Left renal cortex interstitium (tissue), 4 donors: ENCODE measurements around the gene OR8A1. TPM values are rescaled to one million over a fixed set of nuclear protein-coding genes. Genes with fewer than 3 reads are reported as not detected.

Source experiments
- DNase-seq, 4 donors: peaks; one replicate each; pipeline ENCODE4 v3.0.0-alpha.2; 2013; ENCODE audit warnings: low read depth in 4 of 4, low spot score in 2 of 4, missing footprints in 1 of 4
- polyA plus RNA-seq, 4 donors: library from polyadenylated mRNA; unstranded; fragments of 120-200 nt; gene quantifications; one replicate each; pipeline ENCODE4 v1.2.1, GENCODE V29; 2013; ENCODE audit not compliant: insufficient read length in 4 of 4

OR8A1 gene
- polyA plus RNA-seq: under 1 TPM in 2 of 4 donors, not detected in 2; 0.03 TPM

DNA sequence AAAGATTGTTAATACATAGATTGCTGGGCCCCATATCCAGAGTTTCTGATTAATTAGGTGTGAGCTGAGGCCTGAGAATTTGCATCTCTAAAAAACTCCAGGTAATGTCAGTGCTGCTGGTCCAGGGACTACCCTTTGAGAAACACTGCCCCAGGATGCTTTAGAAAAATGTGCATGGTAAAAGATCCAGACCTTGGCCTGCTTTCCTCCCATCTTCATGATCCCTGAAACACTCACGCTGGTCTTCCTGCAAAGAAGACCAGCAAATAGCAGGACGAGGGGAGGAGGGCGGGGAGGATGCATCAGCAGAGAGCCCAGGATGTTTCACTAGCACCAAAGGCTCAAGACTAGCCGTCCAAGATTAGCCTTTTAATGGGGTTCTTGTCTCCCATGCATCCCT is at the start of gene OR8A1:
Gene OR8A1 (plus strand): TSS at position 301 of the 400 bp plus-strand sequence. CDS start 123 bp downstream, outside the sequence.
- no peak for DNase-seq

DNA sequence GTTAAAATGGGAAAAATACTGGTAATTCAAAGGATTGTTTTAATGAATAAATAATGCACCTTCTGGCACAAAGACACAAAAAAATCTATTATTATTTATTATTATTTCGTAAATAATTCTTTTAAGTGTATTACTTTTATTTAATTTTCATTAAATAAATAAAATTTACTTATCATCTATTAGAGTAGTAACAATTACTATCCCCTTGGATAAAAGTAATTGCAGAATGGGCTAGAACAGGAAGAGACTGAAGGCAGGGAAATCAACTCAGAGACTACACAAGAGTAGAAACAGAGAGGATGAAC is 49.3 kb upstream of the OR8A1 start:
- DNase-seq: no peak

GRCh38 chr11:124533626-124534025 is 36.2 kb upstream of the OR8A1 start:
- no peak for DNase-seq

DNA sequence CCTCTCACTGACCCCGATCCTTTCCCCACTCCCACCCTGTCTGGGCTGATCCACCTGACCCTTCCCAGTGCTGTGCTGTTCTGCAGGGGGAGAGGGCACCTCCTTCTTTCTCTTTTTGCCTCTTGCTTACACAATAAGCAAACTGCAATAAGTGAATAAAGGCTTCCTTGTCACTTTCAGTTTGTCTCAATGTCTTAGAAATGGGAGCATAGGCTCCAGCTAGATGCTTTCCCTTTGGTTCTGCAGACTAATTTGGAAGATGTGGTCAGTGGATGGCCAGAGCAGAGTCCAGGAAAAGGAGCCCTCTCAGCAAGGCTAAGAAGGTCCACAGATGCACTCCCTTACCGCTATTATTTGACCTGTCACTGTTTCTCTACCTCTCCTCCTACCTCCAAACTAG is 35.7 kb upstream of the OR8A1 start:
- no peak for DNase-seq

DNA sequence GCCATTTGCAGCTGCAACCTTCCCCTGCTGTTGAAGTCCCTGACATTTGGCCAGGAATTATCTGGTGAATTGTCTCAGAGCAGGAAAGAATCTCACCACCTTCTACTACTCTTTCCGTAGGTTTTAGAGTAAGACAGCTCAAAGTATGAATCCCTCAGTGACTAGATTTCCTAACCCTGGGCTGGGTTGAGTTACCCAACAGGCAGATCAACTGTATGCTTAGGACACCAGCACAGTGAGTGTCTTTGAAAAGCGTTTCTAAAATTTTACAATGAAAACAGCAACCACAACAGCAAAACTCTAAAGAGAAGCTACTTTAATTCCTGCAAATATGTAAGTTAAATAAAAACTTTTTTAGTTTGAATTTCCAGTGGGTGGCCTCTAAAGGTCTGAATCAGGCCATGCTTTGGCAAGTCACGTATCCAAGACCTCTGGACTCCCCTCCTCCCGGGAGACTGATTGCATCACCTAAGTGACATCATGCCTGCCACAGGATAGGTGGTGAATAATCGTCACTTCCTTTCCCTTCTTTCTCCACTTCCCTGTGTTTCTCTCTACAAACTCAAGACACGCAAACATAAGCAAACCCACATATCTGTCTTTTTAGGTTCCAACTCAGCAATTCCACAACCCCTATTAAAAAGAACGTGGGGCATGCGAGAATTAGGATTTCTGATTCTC is 34.1 kb upstream of the OR8A1 start:
- no peak for DNase-seq

GRCh38 chr11:124536520-124536919 is 33.3 kb upstream of the OR8A1 start:
- no peak for DNase-seq

DNA sequence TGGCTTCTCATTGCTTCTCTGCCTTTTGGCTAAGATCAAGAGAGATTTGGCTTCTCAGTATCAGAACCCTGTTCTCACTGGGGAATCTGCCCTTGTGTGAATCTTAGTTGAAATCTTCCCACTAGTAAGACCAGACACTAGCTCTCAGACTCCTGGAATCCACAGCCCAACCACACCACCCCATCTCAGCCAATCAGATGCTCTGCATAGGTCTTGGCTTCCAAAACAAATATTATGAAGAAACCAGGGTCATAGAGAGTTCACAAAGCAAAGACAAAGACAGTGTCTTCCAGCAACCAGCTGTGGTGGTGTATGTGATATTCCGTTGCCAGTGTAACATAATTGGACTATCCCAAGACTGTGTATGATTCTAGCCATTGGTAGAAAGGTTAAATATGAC is 31.8 kb upstream of the OR8A1 start:
- no peak for DNase-seq

DNA sequence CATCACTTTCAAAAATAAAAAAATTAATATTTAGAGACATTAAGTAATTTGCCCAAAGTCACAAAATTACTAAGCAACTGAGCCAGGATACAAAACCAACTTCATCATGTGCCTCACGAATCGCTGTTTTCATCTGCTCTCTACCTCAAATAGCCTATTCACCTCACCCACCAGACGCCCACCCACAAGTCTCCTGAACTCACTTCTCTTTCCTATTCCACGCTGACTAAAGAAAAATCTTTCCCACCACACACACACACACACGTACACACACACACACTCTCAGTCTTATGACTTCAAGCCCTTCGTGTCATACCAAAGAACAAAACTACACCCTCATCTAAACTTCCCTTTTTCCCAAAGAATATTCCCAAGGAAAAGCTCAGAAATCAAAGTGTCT is 28.6 kb upstream of the OR8A1 start:
- no peak for DNase-seq

- DNase-seq: no peak
These were observed 26.7 kb upstream of the OR8A1 start for GRCh38 chr11:124543145-124543544.

- DNase-seq: no peak
These were observed 26.2 kb upstream of the OR8A1 start, which contains the start of gene OR8B12 for GRCh38 chr11:124543554-124543953. Gene OR8B12, minus strand, starts transcription at chr11:124543654. Its CDS starts 0 bp downstream, at chr11:124543654.

GRCh38 chr11:124551189-124551588 is 18.6 kb upstream of the OR8A1 start:
- DNase-seq: no peak

DNA sequence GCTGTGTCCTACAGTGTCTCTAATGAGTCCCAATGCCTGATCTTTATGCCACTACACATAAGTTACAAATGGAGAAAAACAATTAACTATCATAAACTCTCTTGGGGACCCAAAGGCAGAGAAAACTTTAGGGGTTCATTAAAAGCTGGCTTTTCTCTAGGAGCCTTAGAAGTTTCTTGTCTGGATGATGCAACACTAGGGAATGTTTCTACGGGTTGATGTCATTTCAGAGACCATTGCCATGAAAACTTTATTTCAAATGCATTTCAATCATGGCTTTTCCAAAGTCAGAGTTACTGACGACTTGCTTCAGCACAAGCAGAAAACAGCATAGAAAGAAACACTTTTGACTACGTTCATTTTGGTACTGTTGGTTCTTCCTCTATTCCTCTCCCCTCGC is 17.8 kb upstream of the OR8A1 start:
- no peak for DNase-seq

DNA sequence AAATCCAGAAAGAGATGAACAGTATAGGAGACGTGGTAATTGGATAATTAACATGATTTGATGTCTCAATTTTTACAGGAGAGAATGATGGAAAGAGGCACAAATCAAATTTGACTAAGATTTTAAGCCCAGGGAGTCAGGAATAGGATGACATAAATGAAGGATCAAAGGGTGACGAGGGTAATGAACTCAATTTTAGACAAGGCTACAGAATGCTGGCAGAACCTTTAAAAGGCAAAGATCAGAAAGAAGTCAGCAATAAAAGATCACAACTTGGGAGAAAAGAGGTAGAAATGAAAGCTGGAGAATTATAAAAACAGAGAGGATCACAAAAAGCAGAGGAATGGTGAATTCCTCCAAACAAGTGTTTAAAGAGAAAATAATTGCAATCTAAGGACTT is 13.0 kb upstream of the OR8A1 start:
- DNase-seq: no peak

GRCh38 chr11:124570160-124570559 is 363 bp downstream of the OR8A1 start:
- DNase-seq: no peak

DNA sequence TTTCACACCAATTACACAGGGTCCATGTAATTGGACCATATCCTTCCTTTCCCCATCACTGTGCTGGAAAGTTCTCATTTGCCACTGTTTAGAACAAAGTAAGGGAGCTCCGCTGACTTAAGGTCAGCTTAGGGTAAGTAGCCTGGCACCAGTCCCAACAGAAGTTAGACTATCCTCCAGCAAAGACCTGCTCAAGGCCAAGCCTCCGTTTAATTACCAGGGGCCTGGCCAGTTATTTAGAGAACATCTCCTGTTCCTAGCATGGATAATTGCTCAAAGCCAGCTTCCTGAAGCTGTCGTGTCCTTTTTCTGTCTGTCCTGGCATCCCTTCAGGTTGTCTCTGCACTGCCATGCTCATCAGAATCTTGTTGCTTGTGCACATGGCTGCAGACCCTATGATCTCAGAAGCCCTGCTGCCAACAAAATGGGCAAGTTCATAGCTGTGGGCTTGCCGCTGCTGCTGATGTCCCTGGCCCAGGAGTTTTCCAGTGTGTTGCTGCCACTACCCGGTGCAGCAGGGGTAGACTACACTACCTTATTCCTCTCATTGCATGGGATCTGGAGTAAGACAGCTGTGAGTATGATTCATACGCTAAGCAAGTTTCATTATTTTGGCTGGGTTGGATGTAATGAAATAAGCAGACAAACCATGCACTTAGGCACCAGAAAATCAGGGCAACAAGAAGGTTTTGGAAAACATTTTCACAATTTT is 8.1 kb downstream of the OR8A1 start:
- no peak for DNase-seq

DNA sequence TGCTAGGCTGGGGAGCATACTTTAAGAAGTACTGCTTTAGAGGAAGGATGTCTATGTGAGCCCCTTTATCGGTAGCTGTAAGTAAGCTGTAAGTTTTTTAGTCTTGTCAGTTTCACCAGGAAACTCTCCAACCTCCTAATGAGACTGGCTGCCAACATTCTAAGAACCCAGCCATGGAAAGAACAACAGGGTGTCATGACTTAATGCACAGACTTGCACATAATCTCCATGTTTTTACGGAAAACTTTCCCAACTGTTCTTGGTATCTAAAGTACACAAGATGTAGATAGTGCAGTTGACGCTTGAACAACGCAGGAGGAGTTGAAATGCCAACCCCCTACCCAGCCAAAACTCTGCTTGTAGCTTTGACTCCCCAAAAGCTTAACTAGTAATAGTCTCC is 9.0 kb downstream of the OR8A1 start:
- no peak for DNase-seq

DNA sequence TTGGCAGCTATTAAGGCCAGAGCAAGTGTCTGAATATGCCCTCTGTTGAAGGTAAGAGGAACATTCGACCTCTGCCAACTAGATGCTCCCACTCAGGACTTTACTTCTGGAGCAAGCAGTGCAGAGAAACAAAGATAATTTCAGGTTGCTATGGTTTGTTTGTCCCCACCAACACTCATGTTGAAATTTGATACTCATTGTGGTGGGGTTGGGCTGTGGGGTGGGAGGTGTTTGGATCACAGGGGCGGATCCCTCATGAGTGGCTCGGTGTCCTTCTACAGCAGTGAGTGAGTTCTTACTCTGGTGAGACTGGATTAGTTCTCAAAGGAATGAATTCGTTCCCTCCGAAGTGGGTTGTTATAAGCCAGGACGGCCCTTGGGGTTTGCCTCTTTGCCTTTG is 12.0 kb downstream of the OR8A1 start:
- DNase-seq: no peak

DNA sequence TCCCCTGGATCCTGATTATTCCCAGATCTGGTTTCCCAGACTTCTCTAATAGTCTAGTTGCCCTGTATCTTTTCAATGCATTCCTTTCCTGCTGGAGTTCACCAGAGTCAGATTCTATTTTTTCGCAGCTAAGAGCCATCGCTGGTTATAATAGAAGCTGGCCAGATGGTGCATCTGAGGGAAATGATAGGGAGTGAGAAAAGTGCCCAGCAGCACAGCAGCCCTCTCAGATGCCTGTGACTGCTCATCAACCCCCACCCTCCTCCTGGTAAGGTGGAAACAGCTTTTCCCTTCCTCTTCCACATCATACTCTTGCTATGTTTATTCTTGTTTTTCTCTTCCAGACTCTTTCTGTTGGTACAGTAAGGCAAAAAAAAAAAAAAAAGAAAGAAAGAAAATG is 12.8 kb downstream of the OR8A1 start:
- no peak for DNase-seq

DNA sequence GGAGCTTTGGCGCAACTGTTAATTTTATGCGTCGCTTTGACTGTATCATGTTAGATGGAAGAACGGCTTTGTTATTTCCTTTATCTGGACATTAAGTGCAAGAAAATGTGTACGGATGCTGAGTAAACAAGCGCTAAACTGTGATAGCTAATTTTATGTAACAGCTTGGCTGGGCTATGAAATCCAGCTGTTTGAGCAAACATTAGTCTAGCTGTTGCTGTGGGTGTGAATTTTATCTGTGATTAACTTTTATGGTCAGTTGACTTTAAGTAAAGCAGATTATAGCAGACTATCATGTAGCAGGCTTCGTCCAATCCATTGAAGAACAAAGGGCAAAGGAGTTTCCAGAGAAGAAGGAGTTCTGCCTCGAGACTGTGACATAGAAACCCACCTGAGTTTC is 14.0 kb downstream of the OR8A1 start:
- no peak for DNase-seq

DNA sequence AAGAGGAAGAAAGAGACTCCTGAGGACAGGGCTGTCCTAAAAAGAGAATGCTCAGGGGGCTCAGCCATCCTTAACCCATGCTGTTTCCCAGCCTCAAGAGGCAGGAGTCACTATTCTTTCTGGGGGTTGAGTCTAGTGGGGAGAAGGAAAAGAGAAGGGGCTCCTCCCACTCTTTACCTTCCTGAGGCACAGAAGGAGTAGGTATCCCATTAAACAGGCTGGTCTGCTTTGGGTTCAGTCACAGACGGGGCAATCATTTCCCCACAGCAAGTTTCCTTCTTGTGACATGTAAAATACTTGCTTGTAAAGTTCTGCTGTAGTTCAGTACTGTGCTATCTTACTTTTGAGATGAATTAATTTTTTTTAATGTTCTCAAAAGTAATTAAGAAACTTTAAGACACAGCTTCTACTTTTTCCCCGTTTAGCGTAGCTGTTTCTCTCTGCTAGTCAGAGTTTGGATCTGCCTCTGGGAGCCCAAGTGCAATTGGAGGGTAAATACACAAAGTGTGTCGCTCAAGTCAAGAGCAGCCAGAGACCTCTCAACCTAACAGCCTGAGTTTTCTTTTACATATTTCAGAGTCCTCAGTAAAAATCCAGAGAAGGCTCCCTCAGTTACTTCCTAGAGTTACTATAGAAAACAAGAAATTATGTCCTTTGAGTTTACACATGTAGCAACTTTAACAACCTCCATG is 15.0 kb downstream of the OR8A1 start:
- DNase-seq: no peak

- DNase-seq: peak; percentile 3 to 50 (median 18)
These were observed 16.6 kb downstream of the OR8A1 start for GRCh38 chr11:124586238-124586860.
